Liver (tissue), 9 donors: ENCODE measurements around the gene RBM15B. TPM values are rescaled to one million over a fixed set of nuclear protein-coding genes. Genes with fewer than 3 reads are reported as not detected.

Experiments
- DNase-seq: peaks from one replicate; pipeline ENCODE4 v3.0.0-alpha.2; 2017; ENCODE audit warnings: low spot score
- H3K27ac ChIP-seq, 2 donors: one replicate each; pipeline ENCODE4 v1.7.0; 2013; ENCODE audit warnings: inconsistent platforms in 2 of 2, low read length in 2 of 2, control low read depth in 1 of 2, low read depth in 1 of 2, mild to moderate bottlenecking in 1 of 2
- H3K27me3 ChIP-seq, 4 donors: one replicate each; pipeline versions ENCODE4 v1.6.1 to v1.7.0; 2013; ENCODE audit warnings: low read length in 3 of 4, inconsistent platforms in 1 of 4, mild to moderate bottlenecking in 1 of 4, moderate library complexity in 1 of 4; ENCODE audit not compliant: control insufficient read depth in 4 of 4, insufficient read depth in 4 of 4
- H3K36me3 ChIP-seq, 4 donors: one replicate each; pipeline versions ENCODE4 v1.6.1 to v1.7.0; 2013; ENCODE audit warnings: low read length in 3 of 4, mild to moderate bottlenecking in 3 of 4, low read depth in 1 of 4, moderate library complexity in 1 of 4; ENCODE audit not compliant: control insufficient read depth in 4 of 4, insufficient read depth in 3 of 4
- H3K4me1 ChIP-seq, 4 donors: one replicate each; pipeline versions ENCODE4 v1.6.1 to v1.7.0; 2013; ENCODE audit warnings: low read length in 3 of 4, mild to moderate bottlenecking in 3 of 4, moderate library complexity in 1 of 4; ENCODE audit not compliant: control insufficient read depth in 4 of 4, insufficient read depth in 4 of 4
- H3K4me3 ChIP-seq, 3 donors: one replicate each; pipeline versions ENCODE4 v1.6.1 to v1.7.0; 2013; ENCODE audit warnings: low read length in 3 of 3, control low read depth in 1 of 3, low read depth in 1 of 3, mild to moderate bottlenecking in 1 of 3
- H3K9ac ChIP-seq, 2 donors: one replicate each; pipeline ENCODE4 v1.7.0; 2013; ENCODE audit warnings: low read length in 2 of 2, mild to moderate bottlenecking in 2 of 2, moderate library complexity in 2 of 2, control low read depth in 1 of 2, low read depth in 1 of 2
- H3K9me3 ChIP-seq, 4 donors: one replicate each; pipeline versions ENCODE4 v1.6.1 to v1.7.0; 2013; ENCODE audit warnings: low read length in 3 of 4; ENCODE audit not compliant: control insufficient read depth in 4 of 4
- ATF3 ChIP-seq: IDR thresholded peaks from 2 replicates; pipeline ENCODE4 v1.6.1; 2016; ENCODE audit warnings: antibody characterized with exemption
- CTCF ChIP-seq: fragments of 150-350 bp; IDR thresholded peaks from 2 replicates; pipeline ENCODE4 v1.5.1; 2017; ENCODE audit warnings: improper control_type of control experiment, low read depth, low read length; ENCODE audit not compliant: missing input control
- EGR1 ChIP-seq, 2 donors: IDR thresholded peaks; 2 replicates each; pipeline ENCODE4 v1.6.1; 2016 to 2018; ENCODE audit warnings: antibody characterized with exemption in 2 of 2, low read depth in 2 of 2
- FOXA1 ChIP-seq: IDR thresholded peaks from 2 replicates; pipeline ENCODE4 v1.6.1; 2016; ENCODE audit warnings: antibody characterized with exemption
- FOXA2 ChIP-seq: IDR thresholded peaks from 2 replicates; pipeline ENCODE4 v1.6.1; 2016; ENCODE audit warnings: antibody characterized with exemption
- GABPA ChIP-seq, 2 donors: IDR thresholded peaks in 1 of 2; conservative IDR thresholded peaks in 1 of 2; 2 replicates each; pipeline ENCODE4 v1.6.1; 2016; ENCODE audit warnings: antibody characterized with exemption in 2 of 2, mild to moderate bottlenecking in 1 of 2, moderate library complexity in 1 of 2
- HNF4A ChIP-seq, 2 donors: conservative IDR thresholded peaks; 2 replicates each; pipeline ENCODE4 v1.6.1; 2016; ENCODE audit warnings: antibody characterized with exemption in 2 of 2, mild to moderate bottlenecking in 2 of 2
- MAX ChIP-seq: IDR thresholded peaks from 2 replicates; pipeline ENCODE4 v1.6.1; 2016; ENCODE audit warnings: antibody characterized with exemption
- NR2F2 ChIP-seq: IDR thresholded peaks from 2 replicates; pipeline ENCODE4 v1.6.1; 2016; ENCODE audit warnings: antibody characterized with exemption
- RAD21 ChIP-seq, 2 donors: IDR thresholded peaks; 2 replicates each; pipeline ENCODE4 v1.6.1; 2016; ENCODE audit warnings: antibody characterized with exemption in 2 of 2, mild to moderate bottlenecking in 2 of 2
- REST ChIP-seq: IDR thresholded peaks from 2 replicates; pipeline ENCODE4 v1.6.1; 2016; ENCODE audit warnings: antibody characterized with exemption, mild to moderate bottlenecking
- RXRA ChIP-seq, 2 donors: IDR thresholded peaks; 2 replicates each; pipeline ENCODE4 v1.6.1; 2017 to 2018; ENCODE audit warnings: antibody characterized with exemption in 2 of 2, mild to moderate bottlenecking in 1 of 2
- SP1 ChIP-seq: IDR thresholded peaks from 2 replicates; pipeline ENCODE4 v1.6.1; 2018; ENCODE audit warnings: antibody characterized with exemption, mild to moderate bottlenecking
- TAF1 ChIP-seq: conservative IDR thresholded peaks from 2 replicates; pipeline ENCODE4 v1.6.1; 2016; ENCODE audit warnings: antibody characterized with exemption, mild to moderate bottlenecking
- YY1 ChIP-seq: IDR thresholded peaks from 2 replicates; pipeline ENCODE4 v1.6.1; 2016; ENCODE audit warnings: antibody characterized with exemption, mild to moderate bottlenecking
- ZBTB33 ChIP-seq: IDR thresholded peaks from 2 replicates; pipeline ENCODE4 v1.6.1; 2016; ENCODE audit warnings: antibody characterized with exemption
- WGBS: extraction: QIAGEN DNeasy Blood & Tissue Kit; methylation state at CpG from one replicate; pipeline ENCODE4 v1.1.7; 2013; 5-methylcytosine and 5-hydroxymethylcytosine counted together
- polyA plus RNA-seq, 2 donors: library from polyadenylated mRNA; stranded (reverse) in 1 of 2; unstranded in 1 of 2; fragments of 200-250 nt in 1 of 2; fragments of >200 nt in 1 of 2; fragmentation: Nextera tagmentation in 1 of 2; extraction: Ambion mirVana in 1 of 2; gene quantifications; one replicate each; pipeline versions ENCODE4 v1.2.1 to v1.2.3, GENCODE V29; 2013 to 2015
- total RNA-seq, 2 donors: library from RNA; depleted of rRNA; stranded (reverse); fragments of >200 nt; gene quantifications; one replicate each; pipeline ENCODE4 v1.2.3, GENCODE V29; 2014
- donor health status: healthy.
- donor health status: healthy.
- donor health status: healthy.
- donor health status: healthy.
- donor health status: healthy.

The RBM15B gene
- total and polyA plus RNA-seq, 4 donors = 2.3 to 14.8 (median 10.0) TPM

GRCh38 chr3:51401735-51402134 lies 10.7 kb downstream of the RBM15B start:
- Histone ChIP-seq H3K4me3 (no peak overlapping the region), H3K4me1 (no peaks in the 10 kb centered on the region), H3K9ac (no peak overlapping the region), H3K9me3 (no peaks in the 10 kb centered on the region), H3K36me3 (peaks cover 1 to 38% (median 18%) of the 10 kb centered on the region in 4 donors), H3K27ac (no peak overlapping the region), H3K27me3 (no peaks in the 10 kb centered on the region)
- 89% methylated on average over 4 of the region's 4 CpGs for WGBS
- TF ChIP-seq YY1 (no peak), MAX (no peak), REST (no peak), RXRA (IDR thresholded peaks at IDR 0.05) (no peak)
- DNase-seq = no peak

GRCh38 chr3:51403675-51404074 lies 12.6 kb downstream of the RBM15B start:
- TF ChIP-seq RAD21 (IDR thresholded peaks at IDR 0.05) = no peak
- TF ChIP-seq EGR1 (IDR thresholded peaks at IDR 0.05; ENCODE audit: low read depth in 2 of 2) = no peak
- no peak for TF ChIP-seq FOXA1
- TF ChIP-seq REST = no peak
- no peak for TF ChIP-seq ZBTB33
- TF ChIP-seq TAF1 = no peak
- no peak for TF ChIP-seq CTCF
- no peak for TF ChIP-seq NR2F2
- no peak for TF ChIP-seq SP1
- TF ChIP-seq HNF4A (conservative IDR thresholded peaks at IDR 0.05) = no peak
- no peak for TF ChIP-seq ATF3
- no peak for TF ChIP-seq FOXA2
- no peak for TF ChIP-seq MAX
- TF ChIP-seq YY1 = no peak
- TF ChIP-seq GABPA (IDR thresholded peaks at IDR 0.05 in 1 of 2, conservative IDR thresholded peaks at IDR 0.05 in 1 of 2) = no peak
- no peak for TF ChIP-seq RXRA (IDR thresholded peaks at IDR 0.05)
- Histone ChIP-seq H3K27me3 (no peaks in the 10 kb centered on the region), H3K27ac (no peak overlapping the region), H3K9me3 (no peaks in the 10 kb centered on the region), H3K36me3 (peaks cover 1 to 32% (median 21%) of the 10 kb centered on the region in 4 donors), H3K9ac (no peak overlapping the region), H3K4me3 (no peak overlapping the region), H3K4me1 (no peaks in the 10 kb centered on the region)
- no peak for DNase-seq
